B cell (primary cell): ENCODE measurements around the gene TIMP2. TPM values are rescaled to one million over a fixed set of nuclear protein-coding genes. Genes with fewer than 3 reads are reported as not detected.

Source experiments
- ATAC-seq: fragments of 200-7000 bp; cut with Tn5 transposase; one replicate; pipeline ENCODE4 v1.10.0; 2021; ENCODE audit warnings: low read depth, mild to moderate bottlenecking, moderate number of reproducible peaks, moderate library complexity
- CTCF ChIA-PET: fragments of 350-600 bp; sonication (Branson Sonifier 250); formaldehyde crosslinking; loops from one replicate; lab custom pipeline; 2021; ENCODE audit warnings: antibody characterized with exemption, inconsistent platforms; lab: Charles Lee
- POLR2A ChIA-PET: fragments of 350-600 bp; sonication (Branson Sonifier 250); formaldehyde crosslinking; loops from one replicate; lab custom pipeline; 2021; ENCODE audit warnings: antibody characterized with exemption; lab: Charles Lee
- DNase-seq: peaks from one replicate; pipeline ENCODE4 v3.0.0; 2013
- H2AFZ ChIP-seq: 2 replicates; pipeline ENCODE4 v1.6.1; 2012; ENCODE audit warnings: mild to moderate bottlenecking, low read depth, low read length; ENCODE audit not compliant: insufficient read depth, poor library complexity, severe bottlenecking
- H3K27ac ChIP-seq, 2 donors: 1 replicate in 1 of 2; 2 replicates in 1 of 2; pipeline ENCODE4 v1.5.1; 2012 to 2013; ENCODE audit warnings: low read length in 2 of 2, mild to moderate bottlenecking in 2 of 2, moderate library complexity in 1 of 2
- H3K27me3 ChIP-seq, 4 experiments: fragments of 200-600 bp in 1 of 4; sonication (generic) in 1 of 4; replicated peaks in 1 of 4; 1 replicate in 2 of 4; 2 replicates in 2 of 4; pipeline versions ENCODE4 v1.6.1 to v1.7.0; 2013 to 2016; ENCODE audit warnings: low read length in 3 of 4, mild to moderate bottlenecking in 2 of 4, mixed read lengths in 1 of 4, moderate library complexity in 1 of 4; ENCODE audit not compliant: insufficient read depth in 4 of 4, control insufficient read depth in 3 of 4; ENCODE audit errors: control extremely low read depth in 1 of 4
- H3K36me3 ChIP-seq, 2 experiments: replicated peaks in 1 of 2; 1 replicate in 1 of 2; 2 replicates in 1 of 2; pipeline versions ENCODE4 v1.6.1 to v1.7.1; 2013; ENCODE audit warnings: low read length in 1 of 2; ENCODE audit not compliant: insufficient read depth in 2 of 2, control insufficient read depth in 1 of 2; ENCODE audit errors: control extremely low read depth in 1 of 2, extremely low read depth in 1 of 2
- H3K4me1 ChIP-seq, 2 donors: fragments of 200-600 bp in 1 of 2; sonication (generic) in 1 of 2; 1 replicate in 1 of 2; 2 replicates in 1 of 2; pipeline versions ENCODE4 v1.5.1 to v1.6.1; 2013 to 2017; ENCODE audit warnings: low read length in 2 of 2; ENCODE audit not compliant: control insufficient read depth in 2 of 2, insufficient read depth in 2 of 2
- H3K4me2 ChIP-seq: replicated peaks from 2 replicates; pipeline ENCODE3; 2012; ENCODE audit warnings: mild to moderate bottlenecking, low read depth, low read length; ENCODE audit not compliant: poor library complexity, severe bottlenecking
- H3K4me3 ChIP-seq, 5 experiments: fragments of 200-600 bp in 1 of 5; sonication (generic) in 1 of 5; 1 replicate in 3 of 5; 2 replicates in 2 of 5; pipeline versions ENCODE4 v1.5.1 to v1.7.0; 2011 to 2016; ENCODE audit warnings: low read length in 4 of 5, mild to moderate bottlenecking in 4 of 5, low read depth in 2 of 5, control low read depth in 1 of 5, moderate library complexity in 1 of 5; ENCODE audit not compliant: insufficient read depth in 1 of 5; ENCODE audit errors: control extremely low read depth in 1 of 5, extremely low read depth in 1 of 5
- H3K79me2 ChIP-seq: fragments of 200-600 bp; sonication (generic); one replicate; pipeline ENCODE4 v1.6.0; 2016; ENCODE audit warnings: low read length; ENCODE audit not compliant: control insufficient read depth, insufficient read depth
- H3K9ac ChIP-seq: fragments of 200-600 bp; sonication (generic); 2 replicates; pipeline ENCODE4 v1.6.1; 2017; ENCODE audit warnings: mild to moderate bottlenecking, low read length, moderate library complexity
- H3K9me3 ChIP-seq, 3 donors: one replicate each; pipeline versions ENCODE4 v1.6.1 to v1.7.1; 2013; ENCODE audit warnings: low read length in 2 of 3; ENCODE audit not compliant: control insufficient read depth in 2 of 3, insufficient read depth in 1 of 3; ENCODE audit errors: control extremely low read depth in 1 of 3
- H4K20me1 ChIP-seq: 2 replicates; pipeline ENCODE4 v1.6.0; 2012; ENCODE audit warnings: mild to moderate bottlenecking, low read length; ENCODE audit not compliant: insufficient read depth, control insufficient read depth, poor library complexity, severe bottlenecking
- H3K27ac Mint-ChIP-seq: one replicate; pipeline ENCODE4 v1.8.0; 2021; ENCODE audit warnings: mixed read lengths
- H3K27me3 Mint-ChIP-seq: one replicate; pipeline ENCODE4 v1.8.0; 2021; ENCODE audit warnings: mixed read lengths
- H3K4me1 Mint-ChIP-seq: one replicate; pipeline ENCODE4 v1.8.0; 2021; ENCODE audit warnings: mixed read lengths
- H3K4me3 Mint-ChIP-seq: one replicate; pipeline ENCODE4 v1.8.0; 2021; ENCODE audit warnings: mixed read lengths
- H3K9me3 Mint-ChIP-seq: one replicate; pipeline ENCODE4 v1.8.0; 2022; ENCODE audit warnings: mixed read lengths; ENCODE audit not compliant: insufficient read depth
- EZH2 ChIP-seq: IDR thresholded peaks from 2 replicates; pipeline ENCODE4 v1.6.1; 2012; ENCODE audit warnings: borderline replicate concordance, low read depth, mild to moderate bottlenecking, moderate library complexity, low read length; ENCODE audit not compliant: insufficient read depth, poor library complexity, severe bottlenecking
- WGBS: methylation state at CpG from one replicate; pipeline ENCODE4 v1.1.5; 2013; ENCODE audit warnings: missing lambda C conversion rate; ENCODE audit not compliant: insufficient coverage; 5-methylcytosine and 5-hydroxymethylcytosine counted together
- intact Hi-C: fragments of 100-400 bp; cut with micrococcal nuclease; formaldehyde crosslinking; loops from one replicate; pipeline ENCODE4 v1.10.0; 2022
- polyA plus RNA-seq: library from polyadenylated mRNA; depleted of rRNA; stranded (reverse); fragments of >200 nt; gene quantifications from 2 replicates; pipeline ENCODE4 v1.2.3, GENCODE V29; 2012
- total RNA-seq, 2 donors: library from RNA; stranded (reverse); fragments of 120-200 nt in 1 of 2; gene quantifications; 1 replicate in 1 of 2; 2 replicates in 1 of 2; pipeline versions ENCODE4 v1.2.3 to v1.2.4, GENCODE V29; 2013 to 2022
- TF ChIP-seq, protein P1 (sequence below): fragments of 200-600 bp; IDR thresholded peaks from one replicate; pipeline ENCODE4 v1.8.0; 2022; ENCODE audit warnings: antibody characterized with exemption, mild to moderate bottlenecking

The TIMP2 gene
- total and polyA plus RNA-seq, 2 donors (not counting 1 experiment from before 2014, with no cell fraction given): 4.8 to 10.0 TPM

DNA sequence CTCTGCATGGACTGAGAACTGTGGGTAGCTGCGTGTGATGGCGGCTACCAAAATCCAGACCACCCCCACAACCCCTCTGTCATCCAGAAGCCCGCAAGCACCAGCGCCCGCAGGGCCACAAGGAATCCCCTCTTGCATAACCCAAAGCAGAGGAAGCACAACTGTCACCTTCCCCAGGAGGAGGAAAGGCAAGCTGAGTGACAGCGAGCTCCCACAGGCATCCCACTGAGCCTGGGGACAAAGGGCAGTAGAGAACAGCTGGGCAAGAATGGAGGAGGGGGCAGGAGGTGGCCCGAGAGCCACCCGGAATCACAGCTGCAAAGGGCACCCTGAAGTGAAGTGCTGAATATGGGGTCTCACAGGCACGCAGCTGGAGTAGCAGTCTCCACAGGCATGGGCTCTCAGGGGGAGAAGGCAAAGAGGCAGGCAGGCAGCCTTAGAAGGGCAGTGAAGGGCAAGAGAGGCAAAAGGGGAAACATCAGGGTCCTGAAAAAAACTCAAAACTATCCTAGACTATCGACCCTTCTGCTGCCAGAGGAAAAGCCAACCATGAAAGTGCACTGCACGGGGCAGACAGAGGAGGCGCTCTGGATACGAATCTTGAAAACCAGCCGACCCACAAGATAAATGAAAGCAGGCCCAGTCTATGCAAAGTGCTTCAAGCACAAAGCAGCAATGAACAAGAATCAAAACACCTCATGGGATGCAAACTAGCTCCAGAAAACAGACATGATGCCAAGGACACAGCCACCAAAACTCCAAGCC is 101.7 kb downstream of the TIMP2 start:
- ATAC-seq: no peak
- no peaks in the 10 kb centered on the region for H3K27me3 ChIP-seq
- WGBS: 97% methylated on average over 12 of the region's 14 CpGs

DNA sequence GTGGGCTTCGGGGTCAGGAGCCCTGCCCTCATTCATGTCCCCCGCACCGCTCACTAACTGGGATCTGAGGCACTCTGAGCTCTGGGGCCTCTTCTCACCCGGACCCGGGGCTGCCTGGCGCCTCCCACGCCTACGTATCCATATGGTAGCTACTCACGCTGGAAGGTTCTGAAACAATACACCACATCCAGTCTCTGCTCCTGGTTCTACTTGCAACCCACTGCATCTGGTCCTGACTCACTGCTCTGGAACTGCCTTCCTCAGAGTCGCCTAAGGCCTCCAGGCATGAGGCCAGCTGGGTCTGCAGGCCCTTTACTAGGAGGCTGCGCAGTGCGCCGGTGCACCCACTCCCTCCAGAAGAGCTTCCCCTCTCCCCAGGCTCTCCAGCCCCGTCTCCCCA is 102.6 kb downstream of the TIMP2 start:
- Histone ChIP-seq H3K4me1 (peaks cover 8 to 11% of the 10 kb centered on the region in 2 donors), H3K9me3 (no peaks in the 10 kb centered on the region), H3K4me2 (no peak overlapping the region), H3K79me2 (peaks cover 26% of the 10 kb centered on the region), H3K4me3 (no peak overlapping the region), H3K36me3 (peaks cover 4 to 88% of the 10 kb centered on the region in 2 experiments), H4K20me1 (peaks cover 30% of the 10 kb centered on the region), H3K27ac (no peak overlapping the region), H3K9ac (no peak overlapping the region), H3K27me3 (no peaks in the 10 kb centered on the region), H2AFZ (no peak overlapping the region)
- DNase-seq (no peak), ATAC-seq (no peak)
- Mint-ChIP-seq H3K27me3 (no peaks in the 10 kb centered on the region), H3K27ac (no peak overlapping the region), H3K4me1 (peaks cover 19% of the 10 kb centered on the region), H3K9me3 (no peaks in the 10 kb centered on the region), H3K4me3 (no peak overlapping the region)
- POLR2A ChIA-PET: interaction anchor here (0.6 kb wide), 1 partner anchor 28 kb away, joined by 3 read pairs; no protein-coding TSS in a partner anchor
- TF ChIP-seq, protein P1, sequence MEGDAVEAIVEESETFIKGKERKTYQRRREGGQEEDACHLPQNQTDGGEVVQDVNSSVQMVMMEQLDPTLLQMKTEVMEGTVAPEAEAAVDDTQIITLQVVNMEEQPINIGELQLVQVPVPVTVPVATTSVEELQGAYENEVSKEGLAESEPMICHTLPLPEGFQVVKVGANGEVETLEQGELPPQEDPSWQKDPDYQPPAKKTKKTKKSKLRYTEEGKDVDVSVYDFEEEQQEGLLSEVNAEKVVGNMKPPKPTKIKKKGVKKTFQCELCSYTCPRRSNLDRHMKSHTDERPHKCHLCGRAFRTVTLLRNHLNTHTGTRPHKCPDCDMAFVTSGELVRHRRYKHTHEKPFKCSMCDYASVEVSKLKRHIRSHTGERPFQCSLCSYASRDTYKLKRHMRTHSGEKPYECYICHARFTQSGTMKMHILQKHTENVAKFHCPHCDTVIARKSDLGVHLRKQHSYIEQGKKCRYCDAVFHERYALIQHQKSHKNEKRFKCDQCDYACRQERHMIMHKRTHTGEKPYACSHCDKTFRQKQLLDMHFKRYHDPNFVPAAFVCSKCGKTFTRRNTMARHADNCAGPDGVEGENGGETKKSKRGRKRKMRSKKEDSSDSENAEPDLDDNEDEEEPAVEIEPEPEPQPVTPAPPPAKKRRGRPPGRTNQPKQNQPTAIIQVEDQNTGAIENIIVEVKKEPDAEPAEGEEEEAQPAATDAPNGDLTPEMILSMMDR: no peak
- TF ChIP-seq EZH2: no peak
- CTCF ChIA-PET: no interaction called here
- intact Hi-C loops: no loop called here
- WGBS: 97% methylated on average over 14 of the region's 14 CpGs

More for the DNA sequence above, 101.7 kb downstream of the TIMP2 start:
- H3K9me3 Mint-ChIP-seq: no peaks in the 10 kb centered on the region
- intact Hi-C loops: no loop called here
- Histone ChIP-seq H3K36me3 (peaks cover 4 to 87% of the 10 kb centered on the region in 2 experiments), H3K4me3 (no peak overlapping the region), H3K4me1 (peaks cover 8 to 11% of the 10 kb centered on the region in 2 donors), H2AFZ (no peak overlapping the region), H3K27ac (no peak overlapping the region), H3K9ac (no peak overlapping the region), H4K20me1 (peaks cover 32% of the 10 kb centered on the region), H3K4me2 (no peak overlapping the region), H3K79me2 (peaks cover 31% of the 10 kb centered on the region), H3K9me3 (no peaks in the 10 kb centered on the region)
- no peak for DNase-seq
- POLR2A ChIA-PET: no interaction called here
- H3K27me3 Mint-ChIP-seq: no peaks in the 10 kb centered on the region
- peaks cover 19% of the 10 kb centered on the region for H3K4me1 Mint-ChIP-seq
- no peak overlapping the region for H3K27ac Mint-ChIP-seq
- no peak for TF ChIP-seq EZH2
- CTCF ChIA-PET: no interaction called here
- H3K4me3 Mint-ChIP-seq: no peak overlapping the region
